Epithelial cell of prostate (primary cell): ENCODE data around the gene ADAMTSL2.
"Not testable (repeated sequence)": the region's sequence is repeated elsewhere in the genome, so short reads cannot be mapped to it uniquely, and the experiment has no call there.

ENCODE experiments used
- DNase-seq: peaks from one replicate; pipeline ENCODE4 v3.0.0-alpha.2; 2011; ENCODE audit warnings: low read depth, low spot score
- H3K27ac ChIP-seq: fragments of 450-650 bp; 2 replicates; pipeline ENCODE4 v1.5.1; 2017; ENCODE audit warnings: mild to moderate bottlenecking

ADAMTSL2 gene

DNA sequence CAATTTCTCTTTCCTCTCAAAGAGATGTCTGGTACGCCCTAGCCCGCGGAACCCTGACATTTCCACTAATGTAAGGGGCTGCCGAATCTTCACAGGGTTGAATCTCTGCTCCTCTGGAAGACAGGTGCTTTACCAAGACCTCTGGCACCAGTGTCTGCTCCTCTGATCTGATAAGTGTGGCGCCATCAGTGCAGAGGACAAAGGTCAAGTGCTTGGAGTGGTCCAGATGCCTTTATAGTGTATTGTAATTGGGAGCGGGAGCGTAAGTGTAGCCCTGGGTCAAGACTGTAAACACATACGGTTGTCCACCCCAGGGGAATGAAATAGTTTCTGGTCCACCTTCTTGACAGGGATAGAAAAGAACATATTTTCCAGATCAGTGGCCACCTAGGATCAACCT, 17.7 kb downstream of the ADAMTSL2 start:
- no peak overlapping the region for H3K27ac ChIP-seq
- DNase-seq: no peak

DNA sequence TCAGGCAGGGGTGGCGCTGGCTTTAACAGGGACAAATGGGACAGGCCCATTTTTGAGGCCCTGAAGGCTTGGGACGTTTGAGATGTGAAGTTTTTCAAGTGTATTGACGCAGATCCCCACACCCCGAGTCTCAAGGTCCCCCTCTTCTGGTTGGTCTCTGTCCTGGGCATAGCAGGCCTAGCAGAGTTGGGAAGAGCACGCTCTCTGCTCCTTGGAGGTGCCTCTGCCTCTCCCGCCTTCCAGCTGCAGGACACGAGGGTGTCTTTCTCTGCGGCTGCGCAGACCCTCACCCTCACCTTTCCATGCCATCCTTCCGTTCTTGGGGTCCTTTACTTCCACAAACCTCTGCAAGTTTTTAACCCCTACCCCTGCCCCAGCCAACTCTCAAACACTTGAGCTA, 18.6 kb downstream of the ADAMTSL2 start:
- no peak overlapping the region for H3K27ac ChIP-seq
- no peak for DNase-seq

GRCh38 chr9:133553973-133554713, 19.6 kb downstream of the ADAMTSL2 start:
- DNase-seq: no peak
- no peak overlapping the region for H3K27ac ChIP-seq

- H3K27ac ChIP-seq: no peak overlapping the region
- no peak for DNase-seq
Measured at GRCh38 chr9:133554729-133555128, 20.2 kb downstream of the ADAMTSL2 start.

- no peak for DNase-seq
- H3K27ac ChIP-seq: no peak overlapping the region
Measured at GRCh38 chr9:133556354-133556753, 21.9 kb downstream of the ADAMTSL2 start.

GRCh38 chr9:133557581-133557980, 23.1 kb downstream of the ADAMTSL2 start:
- H3K27ac ChIP-seq: no peak overlapping the region
- no peak for DNase-seq

- H3K27ac ChIP-seq: no peak overlapping the region
- no peak for DNase-seq
Measured at GRCh38 chr9:133558191-133559126, 24.0 kb downstream of the ADAMTSL2 start.

DNA sequence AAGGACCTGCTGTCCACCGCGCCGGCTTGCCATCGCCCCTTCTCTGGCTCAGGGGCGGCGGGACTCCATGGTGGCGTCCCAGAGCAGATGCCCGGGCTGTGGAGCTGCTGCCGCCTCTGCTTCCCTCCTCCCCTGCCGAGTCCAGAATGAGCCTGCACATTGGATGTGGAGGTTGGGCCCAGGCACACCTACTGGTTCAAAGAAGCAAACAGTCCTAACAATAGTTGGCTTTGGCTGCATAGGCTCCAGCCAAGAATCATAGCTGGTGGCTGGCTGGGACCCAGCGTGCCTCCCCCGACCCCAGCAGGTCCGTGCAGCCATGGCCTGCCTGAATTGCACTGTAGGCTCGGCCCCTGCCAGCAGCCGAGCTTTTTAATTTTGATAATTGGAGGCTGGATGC, 25.8 kb downstream of the ADAMTSL2 start:
- no peak overlapping the region for H3K27ac ChIP-seq
- no peak for DNase-seq

GRCh38 chr9:133560944-133561343, 26.4 kb downstream of the ADAMTSL2 start:
- no peak for DNase-seq
- no peak overlapping the region for H3K27ac ChIP-seq

GRCh38 chr9:133561976-133562554, 27.6 kb downstream of the ADAMTSL2 start:
- DNase-seq: no peak
- H3K27ac ChIP-seq: no peak overlapping the region

- no peak overlapping the region for H3K27ac ChIP-seq
- DNase-seq: no peak
Measured at GRCh38 chr9:133562611-133563290, 28.2 kb downstream of the ADAMTSL2 start.

DNA sequence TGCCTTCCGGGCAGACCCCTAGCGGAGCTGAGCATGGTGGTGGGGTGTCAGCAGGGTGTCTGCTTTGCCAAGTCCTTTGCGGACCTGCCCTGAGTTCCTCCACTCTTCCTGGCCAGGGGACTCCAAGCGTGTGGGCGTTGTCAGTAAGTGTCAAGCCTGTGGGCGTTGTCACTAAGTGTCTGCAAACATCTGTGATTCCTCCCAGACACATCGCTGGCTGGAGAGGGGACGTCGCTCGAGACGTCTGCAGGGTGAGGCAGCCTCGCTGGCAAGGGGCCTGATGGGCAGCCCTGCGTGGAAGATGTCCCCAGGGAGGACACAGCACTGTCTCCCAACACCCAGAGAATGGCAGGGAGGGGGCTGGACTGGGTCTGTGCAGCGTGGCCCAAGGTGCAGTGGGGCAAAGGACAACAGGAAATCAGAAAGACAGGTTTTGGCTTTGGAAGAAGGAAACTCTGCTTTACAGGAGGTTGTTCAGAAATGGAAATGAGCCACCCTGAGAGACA, 28.8 kb downstream of the ADAMTSL2 start:
- H3K27ac ChIP-seq: no peak overlapping the region
- no peak for DNase-seq

GRCh38 chr9:133563814-133564213, 29.3 kb downstream of the ADAMTSL2 start:
- not testable (repeated sequence) for DNase-seq, H3K27ac ChIP-seq

DNA sequence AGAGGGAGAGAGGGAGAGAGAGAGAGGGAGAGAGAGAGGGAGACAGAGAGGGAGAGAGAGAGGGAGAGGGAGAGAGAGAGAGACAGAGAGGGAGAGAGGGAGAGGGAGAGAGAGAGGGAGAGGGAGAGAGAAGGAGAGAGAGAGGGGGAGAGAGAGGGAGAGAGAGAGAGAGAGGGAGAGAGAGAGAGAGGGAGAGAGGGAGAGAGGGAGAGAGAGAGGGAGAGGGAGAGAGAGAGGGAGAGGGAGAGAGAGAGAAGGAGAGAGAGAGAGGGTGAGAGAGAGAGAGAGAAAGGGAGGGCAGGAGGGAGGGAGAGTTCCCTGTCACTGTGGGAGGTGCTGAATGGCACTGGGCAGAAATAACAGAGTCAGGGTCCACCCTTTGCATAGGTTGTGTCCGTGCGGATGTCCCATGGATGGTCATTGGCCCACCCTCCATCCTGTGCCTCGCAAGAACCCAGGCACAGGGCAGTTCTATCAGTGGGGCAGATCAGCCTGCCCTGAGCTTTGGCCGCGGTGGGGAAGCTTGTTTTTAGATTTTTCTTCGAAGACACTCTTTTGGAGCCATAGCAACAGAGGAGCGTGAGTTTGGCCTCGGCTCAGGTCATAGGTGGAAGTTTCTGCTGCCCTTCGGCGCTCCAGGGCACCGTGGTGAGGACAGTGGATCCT, 30.1 kb downstream of the ADAMTSL2 start:
- DNase-seq: no peak

GRCh38 chr9:133566382-133566781, 31.9 kb downstream of the ADAMTSL2 start:
- no peak overlapping the region for H3K27ac ChIP-seq
- DNase-seq: no peak

More for the DNA sequence above, 30.1 kb downstream of the ADAMTSL2 start:
- H3K27ac ChIP-seq: no peak overlapping the region

GRCh38 chr9:133566817-133567216, 32.3 kb downstream of the ADAMTSL2 start:
- no peak overlapping the region for H3K27ac ChIP-seq
- DNase-seq: no peak

DNA sequence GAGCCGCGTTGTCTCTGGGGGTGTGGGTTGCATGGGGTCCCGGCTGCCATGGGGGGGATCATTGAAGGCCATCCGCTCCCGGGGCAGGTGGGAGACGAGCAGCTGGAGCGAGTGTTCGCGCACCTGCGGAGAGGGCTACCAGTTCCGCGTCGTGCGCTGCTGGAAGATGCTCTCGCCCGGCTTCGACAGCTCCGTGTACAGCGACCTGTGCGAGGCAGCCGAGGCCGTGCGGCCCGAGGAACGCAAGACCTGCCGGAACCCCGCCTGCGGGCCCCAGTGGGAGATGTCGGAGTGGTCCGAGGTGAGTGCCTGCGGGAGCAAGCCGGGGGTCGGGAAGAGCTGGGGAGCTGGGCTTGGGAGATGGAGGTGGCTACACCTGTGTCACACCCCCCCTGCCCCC, 33.7 kb downstream of the ADAMTSL2 start:
- DNase-seq: no peak
- H3K27ac ChIP-seq: no peak overlapping the region

DNA sequence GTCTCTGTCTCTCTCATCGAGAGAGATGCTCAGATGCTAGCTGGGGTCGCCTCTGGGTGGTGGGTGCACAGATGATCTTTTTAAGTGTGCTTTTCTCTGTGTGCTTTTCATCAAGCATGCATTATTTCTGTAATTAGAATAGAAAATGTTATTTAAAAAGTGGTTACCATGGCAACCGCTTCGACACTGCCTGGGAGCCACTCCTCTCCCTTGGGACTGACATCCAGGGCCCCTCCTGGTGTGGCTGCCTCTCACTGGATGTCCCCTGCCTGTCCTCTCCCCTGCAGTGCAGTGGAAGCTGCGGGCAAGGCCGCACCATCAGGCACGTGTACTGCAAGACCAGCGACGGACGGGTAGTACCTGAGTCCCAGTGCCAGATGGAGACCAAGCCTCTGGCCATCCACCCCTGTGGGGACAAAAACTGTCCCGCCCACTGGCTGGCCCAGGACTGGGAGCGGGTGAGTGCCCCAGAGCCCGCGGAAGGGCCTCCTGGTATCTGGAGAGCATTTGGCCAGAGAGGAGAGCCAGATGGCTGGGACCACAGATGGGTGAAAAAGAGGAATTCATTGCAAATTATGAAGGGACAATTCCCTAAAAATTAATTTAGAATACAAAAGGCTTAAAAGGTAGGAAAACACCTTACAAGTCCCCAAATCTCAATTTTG, 34.7 kb downstream of the ADAMTSL2 start:
- H3K27ac ChIP-seq: no peak overlapping the region
- no peak for DNase-seq
